Measurements from ENCODE around the gene DPP3. TPM values are rescaled to one million over a fixed set of nuclear protein-coding genes. Genes with fewer than 3 reads are reported as not detected.
A peak's percentile ranks its signal among the peaks of the same experiment; 100 is the strongest.

The DPP3 gene
- total RNA-seq, 1 donor from 2014 or later: 13.6 TPM

DNA sequence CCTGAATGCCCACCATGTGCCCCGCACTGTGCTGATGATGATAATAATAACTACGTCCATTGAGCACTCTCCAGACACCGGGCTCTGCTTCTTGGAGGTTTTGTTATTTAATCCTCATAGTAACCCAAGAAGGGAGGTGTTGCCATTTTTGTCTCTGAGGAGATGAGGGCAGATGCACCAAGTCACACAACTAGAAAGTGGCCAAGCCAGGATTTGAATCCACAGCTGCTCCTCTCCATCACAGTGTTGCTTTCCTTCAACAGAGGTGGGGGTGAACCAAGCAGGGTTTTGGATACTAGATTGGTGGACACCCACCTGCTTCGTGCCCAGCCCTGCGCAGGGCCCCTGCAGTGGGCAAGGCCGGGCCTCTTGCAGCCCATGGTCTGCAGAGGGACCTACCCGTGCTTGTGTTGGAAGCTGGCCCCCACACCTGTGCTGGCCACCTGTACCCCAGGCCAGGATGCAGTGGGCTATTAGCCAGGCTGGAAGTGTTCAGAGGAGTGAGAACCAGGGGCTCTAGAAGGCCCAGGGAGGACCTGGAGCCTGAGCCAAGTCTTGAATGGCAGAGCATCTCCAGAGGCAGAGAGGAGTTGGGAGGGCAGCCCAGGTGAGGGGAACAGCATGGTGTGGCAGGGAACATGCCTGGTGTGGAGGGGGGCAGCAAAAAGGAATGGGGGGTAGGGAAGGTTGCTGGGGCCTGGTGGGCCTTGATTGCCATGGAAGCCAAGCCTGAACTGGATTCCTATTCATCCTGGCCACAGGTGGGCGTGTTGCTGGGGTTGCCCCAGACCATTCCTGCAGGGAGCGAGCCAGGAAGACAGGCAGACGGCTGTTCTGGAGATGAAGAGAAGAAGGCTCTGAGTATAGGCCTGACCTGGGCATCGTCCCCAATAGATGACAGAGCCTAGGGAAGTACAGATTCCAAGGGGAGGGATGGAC lies 2.7 kb upstream of the DPP3 start:
- H3K4me1 ChIP-seq: peaks cover 25% of the 10 kb centered on the region
- H3K27me3 ChIP-seq (ENCODE audit: low read depth): no peaks in the 10 kb centered on the region
- H3K36me3 ChIP-seq: peaks cover 35% of the 10 kb centered on the region
- H3K9me3 ChIP-seq (replicated peaks): no peaks in the 10 kb centered on the region
- intact Hi-C loops (cut with micrococcal nuclease): no loop called here
- no peak overlapping the region for H3K4me3 ChIP-seq
- TF ChIP-seq, protein P1, sequence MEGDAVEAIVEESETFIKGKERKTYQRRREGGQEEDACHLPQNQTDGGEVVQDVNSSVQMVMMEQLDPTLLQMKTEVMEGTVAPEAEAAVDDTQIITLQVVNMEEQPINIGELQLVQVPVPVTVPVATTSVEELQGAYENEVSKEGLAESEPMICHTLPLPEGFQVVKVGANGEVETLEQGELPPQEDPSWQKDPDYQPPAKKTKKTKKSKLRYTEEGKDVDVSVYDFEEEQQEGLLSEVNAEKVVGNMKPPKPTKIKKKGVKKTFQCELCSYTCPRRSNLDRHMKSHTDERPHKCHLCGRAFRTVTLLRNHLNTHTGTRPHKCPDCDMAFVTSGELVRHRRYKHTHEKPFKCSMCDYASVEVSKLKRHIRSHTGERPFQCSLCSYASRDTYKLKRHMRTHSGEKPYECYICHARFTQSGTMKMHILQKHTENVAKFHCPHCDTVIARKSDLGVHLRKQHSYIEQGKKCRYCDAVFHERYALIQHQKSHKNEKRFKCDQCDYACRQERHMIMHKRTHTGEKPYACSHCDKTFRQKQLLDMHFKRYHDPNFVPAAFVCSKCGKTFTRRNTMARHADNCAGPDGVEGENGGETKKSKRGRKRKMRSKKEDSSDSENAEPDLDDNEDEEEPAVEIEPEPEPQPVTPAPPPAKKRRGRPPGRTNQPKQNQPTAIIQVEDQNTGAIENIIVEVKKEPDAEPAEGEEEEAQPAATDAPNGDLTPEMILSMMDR (IDR thresholded peaks at IDR 0.05; ENCODE audit: borderline replicate concordance): no peak
- DNase-seq: no peak
- no peak overlapping the region for H3K27ac ChIP-seq (replicated peaks)

DNA sequence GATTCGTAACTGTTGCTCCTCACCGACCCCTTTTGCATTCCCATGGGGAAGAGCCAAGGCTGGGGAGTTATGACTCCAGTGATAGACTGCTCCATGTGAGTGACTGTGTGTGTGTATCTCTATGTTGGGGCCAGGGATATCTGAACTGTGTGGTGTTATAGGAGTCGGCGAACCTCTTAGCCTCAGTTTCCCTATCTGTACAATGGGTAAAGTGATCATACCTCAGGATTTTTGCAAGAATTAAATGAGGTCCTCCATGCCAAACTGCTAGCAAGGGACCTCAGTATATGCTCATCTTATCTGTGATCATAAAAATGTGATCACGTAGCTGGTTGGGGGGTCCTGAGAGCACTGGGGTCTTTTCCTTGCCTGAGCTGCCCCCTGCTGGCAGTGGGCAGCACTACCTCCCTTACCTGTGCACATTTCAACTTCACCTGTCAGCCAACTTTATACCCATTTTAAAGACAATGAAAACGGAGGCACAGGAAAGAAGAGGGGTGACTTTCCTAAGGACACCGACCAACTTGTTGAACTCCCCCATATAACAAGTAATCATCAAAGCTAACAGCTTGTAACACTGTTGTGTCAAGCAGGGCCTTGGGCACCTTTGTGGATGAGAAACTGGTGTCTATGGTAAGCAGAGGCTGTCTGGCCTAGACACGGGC lies 1.4 kb upstream of the DPP3 start:
- H3K27ac ChIP-seq (replicated peaks): peak overlapping the region; percentile 92
- TF ChIP-seq, protein P1 (IDR thresholded peaks at IDR 0.05; ENCODE audit: borderline replicate concordance): peak; percentile 72
- no peak for DNase-seq
- H3K36me3 ChIP-seq: peaks cover 22% of the 10 kb centered on the region
- peaks cover 25% of the 10 kb centered on the region for H3K4me1 ChIP-seq
- intact Hi-C loops (cut with micrococcal nuclease): no loop called here
- peak overlapping the region; percentile 78 for H3K4me3 ChIP-seq
- no peaks in the 10 kb centered on the region for H3K27me3 ChIP-seq (ENCODE audit: low read depth)
- H3K9me3 ChIP-seq (replicated peaks): no peaks in the 10 kb centered on the region

DNA sequence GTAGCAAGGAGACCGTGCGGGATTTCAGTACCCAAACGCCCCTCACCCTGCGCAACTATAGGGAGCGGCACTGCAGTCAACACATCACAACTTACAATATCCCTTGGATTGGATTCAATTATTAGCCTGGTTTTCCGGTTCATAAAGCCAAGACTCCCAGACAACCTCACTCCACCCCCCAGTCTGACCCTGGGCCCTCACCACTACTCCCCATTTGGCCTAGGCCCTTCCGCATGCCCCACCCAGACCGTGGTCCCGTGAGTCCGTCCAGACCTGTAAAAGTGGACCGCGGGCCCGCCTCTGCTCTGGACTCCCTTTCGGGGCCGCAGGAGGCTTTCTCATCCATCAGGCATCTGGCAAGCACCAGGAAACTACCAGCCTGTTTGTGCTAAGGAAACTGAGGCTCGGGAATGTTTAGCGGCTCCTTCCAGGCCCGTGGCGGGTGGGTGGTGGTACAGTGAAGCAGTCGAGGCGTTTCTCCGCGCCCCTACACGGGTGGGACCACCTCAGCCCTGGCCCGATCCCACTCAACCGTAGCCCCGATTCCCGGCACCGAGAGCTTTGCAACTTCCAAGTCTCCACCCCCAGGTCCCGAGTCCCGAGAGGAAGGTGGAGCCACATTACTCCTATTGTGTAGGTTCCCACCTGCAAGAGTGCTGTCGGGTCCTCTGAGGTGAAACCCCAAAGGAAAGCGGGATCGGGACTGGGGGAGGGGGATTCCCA lies 679 bp upstream of the DPP3 start:
- H3K36me3 ChIP-seq: peaks cover 15% of the 10 kb centered on the region
- TF ChIP-seq, protein P1 (IDR thresholded peaks at IDR 0.05; ENCODE audit: borderline replicate concordance): no peak
- H3K27me3 ChIP-seq (ENCODE audit: low read depth): no peaks in the 10 kb centered on the region
- peak overlapping the region; percentile 92 for H3K27ac ChIP-seq (replicated peaks)
- no peaks in the 10 kb centered on the region for H3K9me3 ChIP-seq (replicated peaks)
- peak; percentile 32 for DNase-seq
- intact Hi-C loops (cut with micrococcal nuclease): no loop called here
- peak overlapping the region; percentile 78 for H3K4me3 ChIP-seq
- H3K4me1 ChIP-seq: peaks cover 25% of the 10 kb centered on the region

GRCh38 chr11:66484806-66485380 lies 4.7 kb downstream of the DPP3 start:
- peaks cover 10% of the 10 kb centered on the region for H3K4me1 ChIP-seq
- no peaks in the 10 kb centered on the region for H3K27me3 ChIP-seq (ENCODE audit: low read depth)
- no peak overlapping the region for H3K4me3 ChIP-seq
- TF ChIP-seq, protein P1 (IDR thresholded peaks at IDR 0.05; ENCODE audit: borderline replicate concordance): no peak
- intact Hi-C loops (cut with micrococcal nuclease): no loop called here
- peaks cover 19% of the 10 kb centered on the region for H3K36me3 ChIP-seq
- no peak overlapping the region for H3K27ac ChIP-seq (replicated peaks)
- no peak for DNase-seq
- no peaks in the 10 kb centered on the region for H3K9me3 ChIP-seq (replicated peaks)

DNA sequence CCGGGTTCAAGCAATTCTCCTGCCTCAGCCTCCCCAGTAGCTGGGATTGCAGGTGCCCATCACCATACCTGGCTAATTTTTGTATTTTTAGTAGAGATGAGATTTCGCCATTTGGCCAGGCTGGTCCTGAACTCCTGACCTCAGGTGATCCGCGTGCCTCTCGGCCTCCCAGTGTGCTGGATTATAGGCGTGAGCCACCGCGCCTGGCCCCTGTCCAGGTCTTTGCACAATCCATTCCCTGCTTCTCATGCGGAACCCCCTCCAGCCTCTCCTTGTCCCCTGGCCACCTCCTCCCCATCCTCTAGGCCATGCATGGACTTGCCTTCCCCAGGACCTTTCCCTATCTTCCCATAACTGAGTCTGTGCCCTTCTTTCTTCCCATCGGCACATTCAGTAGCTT lies 8.7 kb downstream of the DPP3 start:
- TF ChIP-seq, protein P1 (IDR thresholded peaks at IDR 0.05; ENCODE audit: borderline replicate concordance): no peak
- no peak overlapping the region for H3K27ac ChIP-seq (replicated peaks)
- H3K9me3 ChIP-seq (replicated peaks): no peaks in the 10 kb centered on the region
- peaks cover 31% of the 10 kb centered on the region for H3K36me3 ChIP-seq
- no peaks in the 10 kb centered on the region for H3K27me3 ChIP-seq (ENCODE audit: low read depth)
- no peaks in the 10 kb centered on the region for H3K4me1 ChIP-seq
- H3K4me3 ChIP-seq: no peak overlapping the region
- no peak for DNase-seq
- intact Hi-C loops (cut with micrococcal nuclease): no loop called here

All from left ventricle myocardium inferior (tissue), 1 donor.